Neural progenitor cell (in vitro differentiated cells): ENCODE results near the gene PSMB7. TPM values are rescaled to one million over a fixed set of nuclear protein-coding genes. Genes with fewer than 3 reads are reported as not detected.
A peak's percentile ranks its signal among the peaks of the same experiment; 100 is the strongest.

Experiments
- DNase-seq: peaks from one replicate; pipeline ENCODE4 v3.0.0-alpha.2; 2016; ENCODE audit warnings: low spot score
- H2AFZ ChIP-seq: fragments of 200-600 bp; sonication (generic); replicated peaks from 2 replicates; pipeline ENCODE4 v1.6.1; 2016; ENCODE audit warnings: antibody characterized with exemption
- H3F3A ChIP-seq: fragments of 200-600 bp; sonication (generic); 2 replicates; pipeline ENCODE4 v1.6.1; 2016; ENCODE audit warnings: antibody characterized with exemption, low read depth
- H3K27ac ChIP-seq: fragments of 200-600 bp; sonication (generic); 2 replicates; pipeline ENCODE4 v1.5.1; 2016; ENCODE audit warnings: mild to moderate bottlenecking
- H3K27me3 ChIP-seq: fragments of 200-600 bp; sonication (generic); 2 replicates; pipeline ENCODE4 v1.6.1; 2016; ENCODE audit warnings: mild to moderate bottlenecking, moderate library complexity
- H3K36me3 ChIP-seq: fragments of 200-600 bp; sonication (generic); 2 replicates; pipeline ENCODE4 v1.5.1; 2016
- H3K4me1 ChIP-seq: fragments of 200-600 bp; sonication (generic); 2 replicates; pipeline ENCODE4 v1.6.1; 2016; ENCODE audit warnings: mixed run types
- H3K4me2 ChIP-seq: fragments of 200-600 bp; sonication (generic); 2 replicates; pipeline ENCODE4 v1.6.1; 2016
- H3K4me3 ChIP-seq: fragments of 200-600 bp; sonication (generic); 2 replicates; pipeline ENCODE4 v1.5.1; 2016
- H3K79me2 ChIP-seq: fragments of 200-600 bp; sonication (generic); 2 replicates; pipeline ENCODE4 v1.6.1; 2016; ENCODE audit warnings: low read depth
- H3K9ac ChIP-seq: fragments of 200-600 bp; sonication (generic); 2 replicates; pipeline ENCODE4 v1.6.1; 2016
- H3K9me3 ChIP-seq: fragments of 200-600 bp; sonication (generic); 2 replicates; pipeline ENCODE4 v1.5.1; 2016; ENCODE audit warnings: low read depth
- H4K20me1 ChIP-seq: fragments of 200-600 bp; sonication (generic); 2 replicates; pipeline ENCODE4 v1.6.1; 2016; ENCODE audit warnings: low read depth
- H3K27ac Mint-ChIP-seq: 3 replicates; pipeline ENCODE4 v1.8.0; 2021; ENCODE audit warnings: mixed read lengths
- H3K27me3 Mint-ChIP-seq: 2 replicates; pipeline ENCODE4 v1.8.0; 2022; ENCODE audit warnings: low read depth, mild to moderate bottlenecking, inconsistent platforms, moderate library complexity, mixed read lengths; ENCODE audit not compliant: insufficient read depth
- H3K36me3 Mint-ChIP-seq: 3 replicates; pipeline ENCODE4 v1.8.0; 2021; ENCODE audit warnings: mixed read lengths
- H3K4me1 Mint-ChIP-seq: 3 replicates; pipeline ENCODE4 v1.8.0; 2021; ENCODE audit warnings: mixed read lengths
- H3K4me3 Mint-ChIP-seq: 3 replicates; pipeline ENCODE4 v1.8.0; 2021; ENCODE audit warnings: mild to moderate bottlenecking, moderate library complexity, mixed read lengths
- H3K9me3 Mint-ChIP-seq: 3 replicates; pipeline ENCODE4 v1.8.0; 2020; ENCODE audit warnings: mixed read lengths
- CTCF ChIP-seq: fragments of 200-600 bp; sonication (generic); IDR thresholded peaks from 2 replicates; pipeline ENCODE4 v1.5.1; 2017; ENCODE audit warnings: antibody characterized with exemption, mild to moderate bottlenecking
- EZH2 ChIP-seq: fragments of 200-600 bp; sonication (generic); IDR thresholded peaks from 2 replicates; pipeline ENCODE4 v1.6.1; 2017; ENCODE audit warnings: antibody characterized with exemption, mild to moderate bottlenecking, moderate library complexity
- EZH2phosphoT487 ChIP-seq: fragments of 200-600 bp; sonication (generic); IDR thresholded peaks from 2 replicates; pipeline ENCODE4 v1.6.1; 2017; ENCODE audit warnings: antibody characterized with exemption
- total RNA-seq: library from RNA; depleted of rRNA; stranded (reverse); fragments of >200 nt; gene quantifications from 2 replicates; pipeline ENCODE4 v1.2.3, GENCODE V29; 2015; ENCODE audit warnings: low replicate concordance

Gene PSMB7
- total RNA-seq, 1 donor from 2014 or later = 249 TPM

- Histone ChIP-seq H4K20me1 (no peaks in the 10 kb centered on the region), H3K4me2 (no peak overlapping the region), H3K27me3 (no peaks in the 10 kb centered on the region), H3K4me1 (no peaks in the 10 kb centered on the region), H3K9me3 (no peaks in the 10 kb centered on the region), H3K36me3 (no peaks in the 10 kb centered on the region), H3K27ac (no peak overlapping the region), H3K79me2 (no peaks in the 10 kb centered on the region), H3K4me3 (no peak overlapping the region), H3F3A (no peaks in the 10 kb centered on the region), H2AFZ (no peak overlapping the region), H3K9ac (no peak overlapping the region)
- Mint-ChIP-seq H3K9me3 (no peaks in the 10 kb centered on the region), H3K27me3 (no peaks in the 10 kb centered on the region), H3K4me1 (peaks cover 4% of the 10 kb centered on the region), H3K27ac (peak overlapping the region; percentile 7), H3K4me3 (no peak overlapping the region), H3K36me3 (peaks cover 2% of the 10 kb centered on the region)
- TF ChIP-seq CTCF (no peak), EZH2 (no peak), EZH2phosphoT487 (no peak)
- DNase-seq = no peak
Observed at GRCh38 chr9:124322618-124323432, 92.4 kb downstream of the PSMB7 start.

- Histone ChIP-seq H3K4me1 (no peaks in the 10 kb centered on the region), H3K27me3 (no peaks in the 10 kb centered on the region), H3K4me3 (no peak overlapping the region), H3K9me3 (no peaks in the 10 kb centered on the region), H3K4me2 (no peak overlapping the region), H3K27ac (no peak overlapping the region), H3K9ac (no peak overlapping the region), H4K20me1 (no peaks in the 10 kb centered on the region), H2AFZ (no peak overlapping the region), H3K36me3 (no peaks in the 10 kb centered on the region), H3F3A (no peaks in the 10 kb centered on the region), H3K79me2 (no peaks in the 10 kb centered on the region)
- Mint-ChIP-seq H3K4me3 (no peak overlapping the region), H3K9me3 (no peaks in the 10 kb centered on the region), H3K27ac (no peak overlapping the region), H3K4me1 (peaks cover 4% of the 10 kb centered on the region), H3K27me3 (no peaks in the 10 kb centered on the region), H3K36me3 (peaks cover 6% of the 10 kb centered on the region)
- no peak for DNase-seq
- TF ChIP-seq CTCF = no peak
- no peak for TF ChIP-seq EZH2
- no peak for TF ChIP-seq EZH2phosphoT487
Observed at GRCh38 chr9:124321935-124322334, 93.3 kb downstream of the PSMB7 start.

- Histone ChIP-seq H3K79me2 (no peaks in the 10 kb centered on the region), H4K20me1 (no peaks in the 10 kb centered on the region), H3K9me3 (no peaks in the 10 kb centered on the region), H3K4me1 (no peaks in the 10 kb centered on the region), H3K4me3 (no peak overlapping the region), H3K27ac (no peak overlapping the region), H3K4me2 (no peak overlapping the region), H3K36me3 (no peaks in the 10 kb centered on the region), H3K27me3 (no peaks in the 10 kb centered on the region), H3K9ac (no peak overlapping the region), H2AFZ (no peak overlapping the region), H3F3A (no peaks in the 10 kb centered on the region)
- H3K9me3 Mint-ChIP-seq = no peaks in the 10 kb centered on the region
- no peak overlapping the region for H3K27ac Mint-ChIP-seq
- no peak for DNase-seq
- no peak overlapping the region for H3K4me3 Mint-ChIP-seq
- H3K36me3 Mint-ChIP-seq = peaks cover 6% of the 10 kb centered on the region
- peaks cover 4% of the 10 kb centered on the region for H3K4me1 Mint-ChIP-seq
- no peaks in the 10 kb centered on the region for H3K27me3 Mint-ChIP-seq
- TF ChIP-seq EZH2phosphoT487 = no peak
- no peak for TF ChIP-seq CTCF
- no peak for TF ChIP-seq EZH2
Observed at GRCh38 chr9:124321416-124321815, 93.8 kb downstream of the PSMB7 start.
